IPS-11a (cell line): Measurements from ENCODE around the gene RNF113A.
"Not testable (repeated sequence)": the region's sequence is repeated elsewhere in the genome, so short reads cannot be mapped to it uniquely, and the experiment has no call there.

Source experiments
- H3K4me3 ChIP-seq: one replicate; pipeline ENCODE4 v1.5.1; 2013; ENCODE audit warnings: low read depth, low read length, control low read depth

RNF113A gene

DNA sequence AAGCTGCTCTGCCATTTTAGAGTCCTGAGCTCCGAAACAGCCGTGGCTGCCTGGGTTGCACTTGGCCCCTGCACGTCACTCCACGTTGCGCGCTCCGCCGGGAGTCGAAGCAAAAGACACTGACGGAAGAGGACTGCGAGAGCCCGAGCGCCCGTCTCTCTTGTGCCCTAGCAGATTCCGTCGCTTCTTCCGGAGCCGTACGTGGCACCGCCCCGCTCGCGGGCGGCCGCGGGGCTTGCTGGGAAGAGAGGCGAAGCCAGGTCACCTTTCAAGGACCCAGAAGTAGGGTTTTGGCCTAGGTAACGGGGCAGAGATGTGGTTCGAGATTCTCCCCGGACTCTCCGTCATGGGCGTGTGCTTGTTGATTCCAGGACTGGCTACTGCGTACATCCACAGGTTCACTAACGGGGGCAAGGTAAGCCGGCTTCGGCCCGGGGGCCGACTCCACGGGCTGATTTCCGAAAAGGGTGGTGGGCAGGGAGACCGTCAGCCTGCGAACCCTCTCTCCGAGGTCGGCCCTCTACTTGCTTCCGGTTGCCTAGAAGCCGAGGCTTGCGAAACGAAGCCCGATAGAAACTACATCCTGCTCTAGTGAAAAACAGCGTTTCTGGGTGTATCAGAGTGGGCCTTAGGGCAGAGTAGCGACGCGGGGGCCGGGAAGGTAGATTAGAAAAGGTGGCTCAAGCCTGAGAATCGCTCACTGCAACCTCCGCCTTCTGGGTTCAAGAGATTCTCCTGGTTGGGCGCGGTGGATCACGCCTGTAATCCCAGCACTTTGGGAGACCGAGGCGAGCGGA lies at the start of gene RNF113A, which contains the start of gene NDUFA1:
Gene RNF113A, minus strand, starts transcription at position 135 of the 797 bp plus-strand sequence. Its CDS starts 120 bp downstream, at position 15.
Gene NDUFA1, plus strand, starts transcription at position 234 of the 797 bp plus-strand sequence. Its CDS starts 80 bp downstream, at position 314.
- H3K4me3 ChIP-seq, result peak within 1 kb of the TSS; percentile 71

DNA sequence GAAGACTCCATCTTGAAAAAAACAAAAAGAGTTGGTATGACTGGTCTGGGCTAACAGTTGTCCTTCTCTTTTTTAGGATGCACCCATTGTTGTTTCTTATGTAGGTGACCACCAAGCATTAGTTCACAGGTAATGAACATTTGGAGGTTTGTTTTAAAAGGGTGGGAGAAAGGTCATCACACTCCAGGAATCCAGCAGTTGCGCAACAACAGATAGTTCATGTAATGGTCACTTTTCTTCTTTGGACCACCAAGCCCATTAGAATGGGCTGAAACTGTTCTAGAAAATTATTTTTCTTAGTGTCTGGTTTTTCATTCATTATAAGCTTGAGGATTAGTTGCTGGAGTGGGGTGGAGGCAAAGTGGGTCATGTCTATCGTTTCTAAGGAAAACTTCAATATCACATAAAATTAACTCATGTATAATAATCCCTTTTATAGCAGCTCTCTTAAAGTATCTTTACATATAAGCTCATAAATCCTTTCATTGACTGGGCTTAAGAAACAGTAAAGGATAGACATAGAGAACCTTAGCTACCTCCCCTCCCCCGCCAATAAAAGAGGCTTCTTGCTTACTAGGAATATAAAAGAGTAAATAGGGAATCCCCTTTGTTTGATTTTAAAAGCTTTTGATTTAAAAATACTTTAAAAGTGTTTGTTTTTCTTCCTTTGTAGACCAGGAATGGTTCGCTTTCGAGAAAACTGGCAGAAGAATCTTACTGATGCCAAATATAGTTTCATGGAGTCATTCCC lies 48.5 kb upstream of the RNF113A start:
- H3K4me3 ChIP-seq, result no peak overlapping the region

GRCh38 chrX:119917877-119918276 lies 46.3 kb upstream of the RNF113A start:
- H3K4me3 ChIP-seq, result no peak overlapping the region

- H3K4me3 ChIP-seq, result no peak overlapping the region
Measured at GRCh38 chrX:119916310-119916709, 44.8 kb upstream of the RNF113A start.

DNA sequence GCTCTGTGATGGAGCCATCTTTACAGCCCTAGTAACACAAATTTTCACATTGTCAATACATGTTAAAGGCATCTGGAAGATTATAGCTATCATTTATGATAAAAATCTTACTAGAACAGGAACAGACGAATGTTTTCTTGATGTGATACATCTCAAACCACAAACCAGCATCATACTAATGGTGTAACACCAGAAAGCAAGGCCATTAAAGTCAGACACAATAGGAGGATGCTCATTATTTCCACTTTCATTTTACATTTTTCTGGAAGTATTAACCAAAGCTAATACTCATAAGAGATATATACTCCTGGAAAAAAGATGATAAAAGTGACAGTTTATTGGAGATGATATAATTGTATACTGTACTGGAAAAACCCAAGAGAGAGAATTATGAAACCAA lies 29.4 kb upstream of the RNF113A start:
- no peak overlapping the region for H3K4me3 ChIP-seq

- no peak overlapping the region for H3K4me3 ChIP-seq
Measured at GRCh38 chrX:119899125-119899524, 27.6 kb upstream of the RNF113A start.

- H3K4me3 ChIP-seq, result no peak within 1 kb of the TSS
Measured at GRCh38 chrX:119895843-119896326, 24.4 kb upstream of the RNF113A start, which contains the start of gene AKAP14. Gene AKAP14 (plus strand): TSS chrX:119895893. CDS start chrX:119903224, 7,331 bp downstream.

GRCh38 chrX:119891961-119892692 lies 20.6 kb upstream of the RNF113A start:
- H3K4me3 ChIP-seq, result not testable (repeated sequence)

- H3K4me3 ChIP-seq, result not testable (repeated sequence)
Measured at GRCh38 chrX:119890626-119891025, 19.1 kb upstream of the RNF113A start.

DNA sequence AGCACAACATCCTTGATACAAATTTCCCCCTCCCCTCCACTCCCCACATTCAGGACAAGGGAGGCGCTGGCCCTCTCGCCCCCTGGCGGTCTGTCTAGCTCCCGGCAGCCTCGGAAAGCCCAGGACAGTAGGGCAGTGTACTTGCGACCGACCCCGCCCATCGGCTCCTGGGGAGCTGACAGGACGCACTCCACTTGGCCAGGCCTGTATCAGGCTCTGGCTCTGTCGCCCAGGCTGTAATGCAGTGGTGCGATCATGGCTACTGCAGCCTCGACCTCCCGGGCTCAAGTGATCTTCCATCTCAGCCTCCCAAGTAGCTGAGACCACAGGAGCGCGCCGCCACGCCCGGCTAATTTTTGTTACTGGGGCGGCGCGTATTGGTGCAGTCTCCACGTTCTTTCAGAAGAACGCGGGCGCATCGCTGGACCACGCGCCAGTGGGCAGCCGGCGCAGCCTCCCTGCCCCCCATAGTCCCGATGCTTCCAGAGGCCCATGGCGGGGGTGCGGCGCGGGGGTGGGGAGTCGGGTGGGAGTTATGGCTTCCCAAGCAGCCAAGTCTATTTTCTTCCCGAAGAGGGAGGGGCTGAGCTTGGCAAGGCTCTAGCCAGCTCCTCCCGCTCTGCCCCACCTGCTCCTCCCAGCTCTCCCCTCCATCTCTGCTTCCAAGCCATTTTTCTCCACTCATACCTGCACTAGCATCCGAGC lies 16.3 kb upstream of the RNF113A start:
- H3K4me3 ChIP-seq, result peak overlapping the region; percentile 17

DNA sequence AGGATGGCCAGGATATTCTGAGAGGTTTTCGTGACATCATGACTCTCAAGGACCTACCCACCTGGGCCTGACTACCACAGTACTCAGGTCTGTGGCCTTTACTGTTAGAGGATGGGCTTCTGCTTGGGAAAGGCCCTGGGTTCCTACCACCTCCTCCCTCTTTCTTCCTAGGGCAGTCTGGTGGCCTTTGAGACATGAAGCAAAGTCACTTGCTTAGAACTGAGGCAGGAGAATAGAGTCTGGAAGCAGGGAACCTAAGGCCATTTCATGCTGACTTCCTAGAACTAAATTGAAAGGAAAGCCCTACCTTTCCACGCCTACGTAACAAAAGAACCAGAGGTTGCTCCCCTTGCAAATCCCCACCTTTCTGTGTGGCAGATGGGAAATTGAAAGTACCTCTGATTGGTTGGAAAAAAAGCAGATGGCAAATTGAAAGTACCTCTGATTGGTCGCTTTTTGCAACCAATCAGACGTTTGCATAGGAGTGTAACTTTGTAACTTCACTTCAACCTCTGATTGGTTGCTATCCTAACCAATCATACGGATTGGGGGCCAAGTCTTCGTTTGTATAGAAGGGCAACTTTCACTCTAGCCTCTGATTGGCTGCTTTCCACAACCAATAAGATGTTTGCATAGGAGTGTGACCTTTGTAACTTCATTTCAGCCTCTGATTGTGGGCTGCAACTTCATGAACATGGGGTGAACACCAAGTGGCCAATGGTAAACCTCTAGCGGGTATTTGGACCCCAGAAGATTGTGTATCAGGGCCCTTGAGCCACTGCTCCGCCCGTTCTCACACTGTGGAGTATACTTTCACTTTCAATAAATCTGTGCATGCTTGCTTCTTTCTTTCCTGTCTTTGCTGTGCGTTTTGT lies 14.3 kb upstream of the RNF113A start:
- H3K4me3 ChIP-seq, result no peak overlapping the region

GRCh38 chrX:119880552-119881437 lies 9.3 kb upstream of the RNF113A start:
- H3K4me3 ChIP-seq, result no peak overlapping the region

- H3K4me3 ChIP-seq, result no peak overlapping the region
Measured at GRCh38 chrX:119880076-119880475, 8.5 kb upstream of the RNF113A start.

DNA sequence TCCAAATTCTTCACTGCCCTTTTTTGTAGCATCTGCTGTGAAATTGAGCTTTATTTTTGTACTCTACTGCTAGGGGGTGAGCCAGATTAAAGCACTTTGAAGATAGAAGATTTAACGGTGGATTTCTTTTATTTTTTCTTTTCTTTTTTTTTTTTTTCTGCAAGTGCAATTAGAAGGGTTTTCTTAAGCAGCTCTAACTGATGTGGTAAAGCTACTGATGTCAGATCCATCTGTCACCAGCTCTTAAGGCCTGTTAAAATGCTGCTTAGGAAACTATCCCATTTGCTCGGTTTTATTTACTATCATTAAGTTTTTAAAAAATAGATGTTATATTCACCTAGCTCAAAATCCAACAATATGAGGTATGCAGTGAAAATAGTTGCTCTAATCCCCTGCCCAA lies 7.2 kb upstream of the RNF113A start:
- H3K4me3 ChIP-seq, result no peak overlapping the region

DNA sequence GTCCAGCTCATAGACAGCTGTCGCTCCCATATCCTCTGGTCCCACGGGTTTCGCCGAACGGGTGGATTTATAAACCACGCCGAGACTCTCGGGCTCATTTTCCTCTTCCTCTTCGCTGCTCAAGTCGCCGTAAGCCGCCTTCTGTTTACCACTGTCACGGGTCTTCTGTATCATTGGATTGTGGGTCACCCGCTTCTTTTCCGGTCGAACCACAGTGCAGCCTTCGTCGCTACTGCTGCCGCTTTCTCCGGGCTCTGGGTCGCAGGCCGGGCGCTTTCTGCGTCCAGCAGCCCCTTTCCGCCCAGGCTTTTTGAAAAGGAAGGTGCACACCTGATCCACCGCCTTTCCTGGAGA lies 311 bp downstream of the RNF113A start:
- H3K4me3 ChIP-seq, result peak overlapping the region; percentile 71

GRCh38 chrX:119870626-119871131 lies 854 bp downstream of the RNF113A start:
- H3K4me3 ChIP-seq, result peak overlapping the region; percentile 71

- no peak overlapping the region for H3K4me3 ChIP-seq
Measured at GRCh38 chrX:119853444-119853843, 18.1 kb downstream of the RNF113A start.
